ENCODE data around the gene ARHGAP15.

- no peak for TF ChIP-seq SUZ12 (IDR thresholded peaks at IDR 0.05; ENCODE audit: extremely low read depth, insufficient read depth, insufficient read length)
- no peak for TF ChIP-seq ZNF274 (IDR thresholded peaks at IDR 0.05; ENCODE audit: low read depth, low read length)
- no peak for TF ChIP-seq YY1 (IDR thresholded peaks at IDR 0.05; ENCODE audit: insufficient read depth, insufficient read length)
Observed at GRCh38 chr2:143392358-143392757, 263.1 kb downstream of the ARHGAP15 start.

Measured in NT2/D1 (cell line).